A549 (cell line): ENCODE measurements around the gene TUBB1.

Source experiments
- BHLHE40 ChIP-seq: IDR thresholded peaks from 2 replicates; pipeline ENCODE4 v1.6.1; 2012; ENCODE audit warnings: low read depth, low read length, inconsistent platforms
- CHD2 ChIP-seq: fragments of 150-350 bp; IDR thresholded peaks from 2 replicates; pipeline ENCODE4 v1.6.1; 2014; ENCODE audit warnings: low read length; ENCODE audit not compliant: partially characterized antibody
- EP300 ChIP-seq, 2 experiments: fragments of >200 bp; sonication (Bioruptor Twin); formaldehyde crosslinking; IDR thresholded peaks; 2 replicates in 1 of 2; 3 replicates in 1 of 2; pipeline ENCODE4 v1.6.1; 2016 to 2017
- ESRRA ChIP-seq: fragments of 150-350 bp; IDR thresholded peaks from 2 replicates; pipeline ENCODE4 v1.6.1; 2014; ENCODE audit warnings: mild to moderate bottlenecking, low read length, borderline replicate concordance
- HOXB5 ChIP-seq: fragments of 250-450 bp; sonication (Bioruptor Pico); IDR thresholded peaks from 2 replicates; pipeline ENCODE4 v1.5.0; 2020; ENCODE audit warnings: mild to moderate bottlenecking, moderate library complexity
- JUN ChIP-seq, 2 experiments: fragments of >200 bp; sonication (Bioruptor Twin); formaldehyde crosslinking; IDR thresholded peaks; 2 replicates in 1 of 2; 3 replicates in 1 of 2; pipeline ENCODE4 v1.6.1; 2016 to 2017
- NPAS2 ChIP-seq: fragments of 250-450 bp; sonication (Bioruptor Pico); IDR thresholded peaks from 2 replicates; pipeline ENCODE4 v1.8.0; 2022; ENCODE audit warnings: mild to moderate bottlenecking, moderate library complexity, borderline replicate concordance
- POLR2A ChIP-seq: IDR thresholded peaks from 2 replicates; pipeline ENCODE4 v1.6.1; 2012; ENCODE audit warnings: mild to moderate bottlenecking, low read length
- RAD21 ChIP-seq, 2 experiments: fragments of >200 bp in 1 of 2; sonication (Bioruptor Twin) in 1 of 2; formaldehyde crosslinking in 1 of 2; IDR thresholded peaks in 1 of 2; conservative IDR thresholded peaks in 1 of 2; 2 replicates in 1 of 2; 3 replicates in 1 of 2; pipeline ENCODE4 v1.6.1; 2012 to 2018; ENCODE audit warnings: inconsistent platforms in 1 of 2
- RCOR1 ChIP-seq: fragments of 150-350 bp; IDR thresholded peaks from 2 replicates; pipeline ENCODE4 v1.6.1; 2014; ENCODE audit warnings: antibody characterized with exemption, low read length, low read depth
- USF2 ChIP-seq: fragments of 450-650 bp; IDR thresholded peaks from 2 replicates; pipeline ENCODE4 v1.6.1; 2014; ENCODE audit warnings: antibody characterized with exemption
- TF ChIP-seq, protein P1 (sequence below): fragments of >200 bp; sonication (Bioruptor Twin); formaldehyde crosslinking; IDR thresholded peaks from 3 replicates; pipeline ENCODE4 v1.5.1; 2016
- TF ChIP-seq, protein P2 (sequence below): IDR thresholded peaks from 2 replicates; pipeline ENCODE4 v1.6.1; 2012

- TF ChIP-seq, protein P1, sequence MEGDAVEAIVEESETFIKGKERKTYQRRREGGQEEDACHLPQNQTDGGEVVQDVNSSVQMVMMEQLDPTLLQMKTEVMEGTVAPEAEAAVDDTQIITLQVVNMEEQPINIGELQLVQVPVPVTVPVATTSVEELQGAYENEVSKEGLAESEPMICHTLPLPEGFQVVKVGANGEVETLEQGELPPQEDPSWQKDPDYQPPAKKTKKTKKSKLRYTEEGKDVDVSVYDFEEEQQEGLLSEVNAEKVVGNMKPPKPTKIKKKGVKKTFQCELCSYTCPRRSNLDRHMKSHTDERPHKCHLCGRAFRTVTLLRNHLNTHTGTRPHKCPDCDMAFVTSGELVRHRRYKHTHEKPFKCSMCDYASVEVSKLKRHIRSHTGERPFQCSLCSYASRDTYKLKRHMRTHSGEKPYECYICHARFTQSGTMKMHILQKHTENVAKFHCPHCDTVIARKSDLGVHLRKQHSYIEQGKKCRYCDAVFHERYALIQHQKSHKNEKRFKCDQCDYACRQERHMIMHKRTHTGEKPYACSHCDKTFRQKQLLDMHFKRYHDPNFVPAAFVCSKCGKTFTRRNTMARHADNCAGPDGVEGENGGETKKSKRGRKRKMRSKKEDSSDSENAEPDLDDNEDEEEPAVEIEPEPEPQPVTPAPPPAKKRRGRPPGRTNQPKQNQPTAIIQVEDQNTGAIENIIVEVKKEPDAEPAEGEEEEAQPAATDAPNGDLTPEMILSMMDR = no peak
- TF ChIP-seq POLR2A (no peak), USF2 (no peak), ESRRA (no peak), HOXB5 (CRISPR knock-in tag) (no peak), NPAS2 (no peak), EP300 (IDR thresholded peaks at IDR 0.05) (no peak), JUN (IDR thresholded peaks at IDR 0.05) (no peak), RAD21 (conservative IDR thresholded peaks at IDR 0.05 in 1 of 2, IDR thresholded peaks at IDR 0.05 in 1 of 2) (no peak), CHD2 (no peak), RCOR1 (no peak), BHLHE40 (no peak)
- TF ChIP-seq, protein P2, sequence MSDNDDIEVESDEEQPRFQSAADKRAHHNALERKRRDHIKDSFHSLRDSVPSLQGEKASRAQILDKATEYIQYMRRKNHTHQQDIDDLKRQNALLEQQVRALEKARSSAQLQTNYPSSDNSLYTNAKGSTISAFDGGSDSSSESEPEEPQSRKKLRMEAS = no peak
Measured at GRCh38 chr20:59000326-59000725, 18.9 kb upstream of the TUBB1 start.
